ENCODE results near the gene CTSO.

- no peak for TF ChIP-seq HOXB5 (CRISPR knock-in tag; IDR thresholded peaks at IDR 0.05)
- TF ChIP-seq CTCF (IDR thresholded peaks at IDR 0.05) = no peak
- TF ChIP-seq POLR2A (IDR thresholded peaks at IDR 0.05; ENCODE audit: low read length) = no peak
- TF ChIP-seq RFX5 (IDR thresholded peaks at IDR 0.05) = no peak
- no peak for TF ChIP-seq FOSL2 (IDR thresholded peaks at IDR 0.05)
- TF ChIP-seq FOSL2 (CRISPR knock-in tag; IDR thresholded peaks at IDR 0.05) = no peak
Measured at GRCh38 chr4:155973639-155974475, 20.2 kb upstream of the CTSO start.
